ENCODE data around the gene ARTN. TPM values are rescaled to one million over a fixed set of nuclear protein-coding genes. Genes with fewer than 3 reads are reported as not detected.
A peak's percentile ranks its signal among the peaks of the same experiment; 100 is the strongest.

Gene ARTN
- total RNA-seq, 1 donor = not detected

DNA sequence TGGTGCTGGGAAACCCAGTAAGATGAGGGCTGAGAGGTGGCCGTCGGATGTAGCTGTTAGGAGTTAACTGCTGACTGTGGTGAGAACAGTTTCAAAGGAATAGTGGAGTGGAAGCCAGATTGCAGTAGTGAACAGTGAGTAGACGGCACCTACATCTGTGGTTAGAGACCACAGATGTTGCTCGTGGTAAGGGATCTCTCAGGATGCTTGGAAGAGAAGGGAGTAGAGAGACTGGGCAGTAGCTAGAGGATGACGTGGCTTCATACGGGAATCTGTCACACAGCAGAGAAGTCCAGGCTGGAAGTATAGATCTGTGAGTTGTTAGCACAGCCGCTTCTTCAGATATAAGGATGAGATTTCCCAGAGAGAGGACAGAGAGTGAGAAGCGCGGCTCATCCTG is 7.8 kb upstream of the ARTN start:
- Histone ChIP-seq H3K4me3 (ENCODE audit: insufficient read depth, low read length) (no peak overlapping the region), H3K4me2 (ENCODE audit: insufficient read depth, low read length) (no peak overlapping the region), H3K79me2 (ENCODE audit: insufficient read depth, low read length) (no peaks in the 10 kb centered on the region), H3K27ac (ENCODE audit: low read depth, low read length) (no peak overlapping the region), H3K4me1 (ENCODE audit: insufficient read depth, low read length) (peaks cover 21% of the 10 kb centered on the region), H2AFZ (ENCODE audit: low read length) (no peak overlapping the region), H3K27me3 (ENCODE audit: insufficient read depth, low read length) (no peaks in the 10 kb centered on the region), H3K9me3 (ENCODE audit: low read depth, low read length) (peaks cover 3% of the 10 kb centered on the region), H3K36me3 (ENCODE audit: insufficient read depth, low read length) (peaks cover 18% of the 10 kb centered on the region), H4K20me1 (ENCODE audit: insufficient read depth, low read length) (no peaks in the 10 kb centered on the region)
- no peak for DNase-seq (ENCODE audit: insufficient read length, low spot score, missing footprints)
- TF ChIP-seq, protein P1, sequence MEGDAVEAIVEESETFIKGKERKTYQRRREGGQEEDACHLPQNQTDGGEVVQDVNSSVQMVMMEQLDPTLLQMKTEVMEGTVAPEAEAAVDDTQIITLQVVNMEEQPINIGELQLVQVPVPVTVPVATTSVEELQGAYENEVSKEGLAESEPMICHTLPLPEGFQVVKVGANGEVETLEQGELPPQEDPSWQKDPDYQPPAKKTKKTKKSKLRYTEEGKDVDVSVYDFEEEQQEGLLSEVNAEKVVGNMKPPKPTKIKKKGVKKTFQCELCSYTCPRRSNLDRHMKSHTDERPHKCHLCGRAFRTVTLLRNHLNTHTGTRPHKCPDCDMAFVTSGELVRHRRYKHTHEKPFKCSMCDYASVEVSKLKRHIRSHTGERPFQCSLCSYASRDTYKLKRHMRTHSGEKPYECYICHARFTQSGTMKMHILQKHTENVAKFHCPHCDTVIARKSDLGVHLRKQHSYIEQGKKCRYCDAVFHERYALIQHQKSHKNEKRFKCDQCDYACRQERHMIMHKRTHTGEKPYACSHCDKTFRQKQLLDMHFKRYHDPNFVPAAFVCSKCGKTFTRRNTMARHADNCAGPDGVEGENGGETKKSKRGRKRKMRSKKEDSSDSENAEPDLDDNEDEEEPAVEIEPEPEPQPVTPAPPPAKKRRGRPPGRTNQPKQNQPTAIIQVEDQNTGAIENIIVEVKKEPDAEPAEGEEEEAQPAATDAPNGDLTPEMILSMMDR (IDR thresholded peaks at IDR 0.05; ENCODE audit: extremely low read depth, low read depth, low read length) = no peak

GRCh38 chr1:43930168-43930948 is 3.2 kb upstream of the ARTN start:
- peak; percentile 76 for DNase-seq (ENCODE audit: insufficient read length, low spot score, missing footprints)

DNA sequence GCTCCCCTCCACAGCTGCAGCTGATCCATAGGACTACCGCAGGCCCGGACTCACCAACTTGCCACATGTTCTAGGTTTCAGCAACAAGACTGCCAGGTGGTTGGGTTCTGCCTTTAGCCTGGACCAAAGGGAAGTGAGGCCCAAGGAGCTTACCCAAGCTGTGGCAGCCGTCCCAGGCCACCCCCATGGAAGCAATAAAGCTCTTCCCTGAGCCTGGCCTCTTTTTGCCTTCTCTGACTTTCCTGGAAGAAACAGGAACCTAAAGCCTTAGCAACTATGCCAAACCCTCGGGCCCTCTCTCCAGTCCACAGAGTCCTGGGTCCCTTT is 2.7 kb upstream of the ARTN start:
- Histone ChIP-seq H3K4me1 (ENCODE audit: insufficient read depth, low read length) (peaks cover 20% of the 10 kb centered on the region), H3K4me3 (ENCODE audit: insufficient read depth, low read length) (no peak overlapping the region), H3K9me3 (ENCODE audit: low read depth, low read length) (peaks cover 3% of the 10 kb centered on the region), H3K36me3 (ENCODE audit: insufficient read depth, low read length) (peaks cover 13% of the 10 kb centered on the region), H3K27ac (ENCODE audit: low read depth, low read length) (no peak overlapping the region), H2AFZ (ENCODE audit: low read length) (no peak overlapping the region), H3K4me2 (ENCODE audit: insufficient read depth, low read length) (no peak overlapping the region), H3K27me3 (ENCODE audit: insufficient read depth, low read length) (no peaks in the 10 kb centered on the region), H3K79me2 (ENCODE audit: insufficient read depth, low read length) (no peaks in the 10 kb centered on the region), H4K20me1 (ENCODE audit: insufficient read depth, low read length) (peaks cover 8% of the 10 kb centered on the region)
- TF ChIP-seq, protein P1 (IDR thresholded peaks at IDR 0.05; ENCODE audit: extremely low read depth, low read depth, low read length) = no peak
- no peak for DNase-seq (ENCODE audit: insufficient read length, low spot score, missing footprints)

More at GRCh38 chr1:43930168-43930948, 3.2 kb upstream of the ARTN start:
- Histone ChIP-seq H3K27me3 (ENCODE audit: insufficient read depth, low read length) (no peaks in the 10 kb centered on the region), H2AFZ (ENCODE audit: low read length) (no peak overlapping the region), H3K79me2 (ENCODE audit: insufficient read depth, low read length) (no peaks in the 10 kb centered on the region), H3K4me3 (ENCODE audit: insufficient read depth, low read length) (no peak overlapping the region), H4K20me1 (ENCODE audit: insufficient read depth, low read length) (peaks cover 8% of the 10 kb centered on the region), H3K4me2 (ENCODE audit: insufficient read depth, low read length) (no peak overlapping the region), H3K4me1 (ENCODE audit: insufficient read depth, low read length) (peaks cover 20% of the 10 kb centered on the region), H3K9me3 (ENCODE audit: low read depth, low read length) (peaks cover 3% of the 10 kb centered on the region), H3K27ac (ENCODE audit: low read depth, low read length) (peak overlapping the region; percentile 37), H3K36me3 (ENCODE audit: insufficient read depth, low read length) (peaks cover 18% of the 10 kb centered on the region)
- TF ChIP-seq, protein P1 (IDR thresholded peaks at IDR 0.05; ENCODE audit: extremely low read depth, low read depth, low read length) = peak; percentile 27

DNA sequence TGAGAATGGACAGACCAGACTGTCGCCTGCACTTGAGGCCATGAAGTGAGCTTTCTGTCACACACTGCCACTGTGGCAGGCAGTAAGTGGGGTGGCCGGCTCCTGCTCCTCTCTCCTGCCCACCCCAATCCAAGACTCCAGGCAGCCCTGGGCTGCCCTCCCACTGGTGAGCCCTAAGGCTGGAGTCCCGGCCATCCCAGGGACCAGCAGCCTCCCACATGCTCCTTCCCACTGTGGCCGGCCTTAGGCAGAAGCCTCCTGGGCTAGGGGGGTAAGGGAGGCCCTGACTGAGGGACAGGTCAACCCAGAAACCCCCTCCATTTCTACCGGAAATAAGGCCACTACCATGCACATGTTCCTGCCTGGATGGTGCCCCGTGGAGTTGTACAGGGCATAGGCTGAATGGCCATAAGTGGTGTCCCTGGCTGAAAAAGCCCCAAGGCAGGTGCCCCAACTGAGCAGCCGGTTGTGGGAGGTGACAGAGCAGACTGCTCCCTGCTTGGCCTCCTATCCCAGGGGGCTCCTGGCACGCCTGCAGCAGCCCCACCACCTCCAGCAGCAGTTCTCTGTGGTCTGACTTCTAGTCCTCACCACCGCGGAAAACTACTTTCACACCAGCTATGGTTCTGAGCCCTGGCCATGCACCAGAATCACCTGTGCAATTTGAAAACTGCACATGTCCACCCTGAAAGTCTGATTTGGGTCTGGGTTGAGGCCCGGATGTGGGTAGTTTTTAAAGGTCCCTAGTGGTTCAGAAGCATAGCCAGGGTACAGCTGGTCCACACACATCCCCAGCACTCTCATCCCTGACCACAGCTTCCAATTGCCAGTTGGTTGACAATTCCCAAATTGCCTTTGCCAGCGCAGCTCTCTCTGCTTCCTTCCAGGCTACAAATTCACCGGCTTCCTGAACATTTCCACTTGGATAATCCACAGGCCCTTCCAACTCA is 1.6 kb upstream of the ARTN start:
- no peak overlapping the region for H2AFZ ChIP-seq (ENCODE audit: low read length)
- no peaks in the 10 kb centered on the region for H3K27me3 ChIP-seq (ENCODE audit: insufficient read depth, low read length)
- peaks cover 20% of the 10 kb centered on the region for H3K4me1 ChIP-seq (ENCODE audit: insufficient read depth, low read length)
- DNase-seq (ENCODE audit: insufficient read length, low spot score, missing footprints) = peak; percentile 93
- TF ChIP-seq, protein P1 (IDR thresholded peaks at IDR 0.05; ENCODE audit: extremely low read depth, low read depth, low read length) = no peak
- no peaks in the 10 kb centered on the region for H3K79me2 ChIP-seq (ENCODE audit: insufficient read depth, low read length)
- H3K9me3 ChIP-seq (ENCODE audit: low read depth, low read length) = peaks cover 3% of the 10 kb centered on the region
- H3K36me3 ChIP-seq (ENCODE audit: insufficient read depth, low read length) = peaks cover 11% of the 10 kb centered on the region
- H3K4me2 ChIP-seq (ENCODE audit: insufficient read depth, low read length) = no peak overlapping the region
- peaks cover 8% of the 10 kb centered on the region for H4K20me1 ChIP-seq (ENCODE audit: insufficient read depth, low read length)
- H3K27ac ChIP-seq (ENCODE audit: low read depth, low read length) = no peak overlapping the region
- no peak overlapping the region for H3K4me3 ChIP-seq (ENCODE audit: insufficient read depth, low read length)
